ENCODE data around the gene CAPN13.

GRCh38 chr2:30763151-30763660 is 44.0 kb downstream of the CAPN13 start:
- no peak for TF ChIP-seq EP300 (IDR thresholded peaks at IDR 0.05)
- TF ChIP-seq POLR2A (IDR thresholded peaks at IDR 0.05): no peak
- no peak for TF ChIP-seq CTCF (IDR thresholded peaks at IDR 0.05)
- no peak for TF ChIP-seq POLR2AphosphoS5 (IDR thresholded peaks at IDR 0.05)

Data from upper lobe of left lung (tissue), 4 donors.